ENCODE measurements around the gene MIB2.
A peak's percentile ranks its signal among the peaks of the same experiment; 100 is the strongest.

Gene MIB2

DNA sequence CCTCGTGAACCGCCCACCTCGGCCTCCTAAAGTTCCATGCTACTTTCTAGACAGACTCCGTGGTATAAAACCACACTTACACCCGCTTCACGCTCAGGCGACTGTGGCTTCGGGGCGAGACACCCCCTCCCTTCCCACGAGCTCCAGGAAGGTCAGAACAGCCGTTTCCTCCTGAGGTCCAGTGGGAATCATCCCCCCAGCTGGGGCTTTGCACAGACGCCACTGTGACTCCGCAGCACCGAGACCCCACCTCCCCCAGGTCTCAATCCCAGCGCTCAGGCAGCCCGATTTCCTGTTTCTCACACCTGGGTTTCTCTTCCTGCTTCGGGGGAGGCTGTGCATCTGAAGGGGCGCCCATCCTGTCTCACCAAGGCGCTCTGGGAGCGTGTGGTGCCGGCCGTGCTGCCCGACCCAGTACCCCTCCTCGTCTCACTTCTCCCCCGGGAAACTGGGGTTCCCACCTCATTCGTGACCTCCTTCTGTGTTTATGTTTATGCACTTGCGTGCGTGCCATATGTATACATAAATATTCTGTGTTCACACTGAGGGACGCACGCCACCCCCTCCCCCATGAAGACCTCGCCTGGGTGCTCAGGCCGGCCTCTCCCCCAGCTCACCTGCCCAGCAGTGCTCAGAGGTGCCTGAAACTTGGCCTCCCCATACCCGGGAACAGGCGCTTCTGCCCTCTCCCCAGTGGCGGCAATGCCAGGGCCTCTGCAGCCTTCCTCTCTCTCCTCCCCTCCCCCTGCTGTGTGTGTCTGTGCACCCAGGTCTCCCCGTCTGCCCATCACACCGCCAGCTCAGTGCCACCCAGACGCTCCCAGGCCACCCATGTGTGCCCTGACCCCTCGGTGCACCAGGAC is 62.6 kb downstream of the MIB2 start:
- peak; percentile 13 to 44 (median 13) for DNase-seq (ENCODE audit: low read depth in 2 of 3, low spot score in 2 of 3)

DNA sequence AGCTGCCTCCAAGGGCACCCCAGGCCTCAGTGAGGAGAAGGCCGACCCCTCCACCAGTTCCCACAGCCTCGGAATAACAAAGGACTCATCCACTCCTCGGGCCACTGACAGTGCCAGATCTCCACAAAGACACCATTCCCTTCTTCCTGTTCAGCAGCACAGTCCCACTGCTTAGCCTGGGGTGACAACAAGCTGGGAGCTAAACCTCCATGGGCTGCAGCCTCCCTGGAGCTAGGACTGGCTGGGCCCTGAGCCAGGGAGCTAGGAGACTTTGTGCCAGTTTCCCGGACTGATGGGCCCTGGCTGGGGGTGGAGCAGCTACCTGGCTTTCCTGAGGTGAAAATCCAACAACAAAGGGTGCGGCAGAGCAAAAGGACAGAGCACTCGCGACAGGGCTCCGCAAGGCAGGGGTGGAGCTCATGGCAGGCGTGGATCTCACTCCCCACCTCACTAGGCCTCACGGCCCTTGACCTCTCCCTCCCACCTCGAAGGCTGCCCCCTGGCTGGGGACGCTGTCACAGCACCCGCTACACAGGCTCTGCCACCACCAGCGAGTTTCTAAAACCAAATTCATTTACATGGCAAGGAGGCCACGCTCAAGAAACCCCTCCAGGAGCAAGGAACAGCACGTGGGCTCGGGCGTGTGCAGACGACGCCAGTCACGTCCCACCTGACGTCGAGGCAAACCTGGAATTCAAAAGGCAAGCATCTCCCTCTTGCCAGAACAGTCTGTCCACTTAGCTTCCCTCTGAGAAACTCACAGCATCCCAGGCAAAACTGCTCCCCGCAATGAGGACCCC is 63.5 kb downstream of the MIB2 start:
- peak in 1 of 3 experiments; percentile 55 for DNase-seq (ENCODE audit: low read depth in 2 of 3, low spot score in 2 of 3)
